K562 (cell line): ENCODE data around the gene PDGFRA. TPM values are rescaled to one million over a fixed set of nuclear protein-coding genes. Genes with fewer than 3 reads are reported as not detected.
A peak's percentile ranks its signal among the peaks of the same experiment; 100 is the strongest.

ENCODE experiments used
- ATAC-seq: fragments of 200-7000 bp; cut with Tn5 transposase; 3 replicates; pipeline ENCODE4 v1.9.1; 2020; ENCODE audit warnings: moderate library complexity
- BruUV-seq: library from RNA; stranded (reverse); fragments of 400-500 nt; replicated peaks from 2 replicates; lab custom pipeline; 2021; lab: Mats Ljungman, UMichigan
- CTCF ChIA-PET: fragments of 300-600 bp; formaldehyde crosslinking; extraction: SDS; loops from one replicate; lab custom pipeline; 2021; ENCODE audit warnings: low intra/inter-chr PET ratio; lab: Yijun Ruan, JAX
- POLR2A ChIA-PET: fragments of 300-600, 350-650 bp; sonication (Branson Sonifier 250); formaldehyde crosslinking; extraction: SDS; loops from one replicate; lab custom pipeline; 2021; ENCODE audit warnings: antibody characterized with exemption, inconsistent platforms; lab: Yijun Ruan, JAX
- DNase-seq, 4 experiments: peaks; one replicate each; pipeline versions ENCODE4 v3.0.0 to v3.0.0-alpha.2; 2011 to 2018; ENCODE audit warnings: low spot score in 3 of 4, mixed read lengths in 3 of 4; ENCODE audit errors: extremely low read depth in 1 of 4
- FAIRE-seq: peaks from 2 replicates; lab custom pipeline; 2011; peaks lifted over from hg19 to GRCh38; lab: Jason Lieb, UNC
- H2AFZ ChIP-seq: 2 replicates; pipeline ENCODE4 v1.6.0; 2011; ENCODE audit warnings: low read depth, low read length, control low read depth, inconsistent platforms
- H3K27ac ChIP-seq: fragments of 200-600 bp; 3 replicates; pipeline ENCODE4 v1.8.0; 2011; ENCODE audit warnings: low read depth, mild to moderate bottlenecking, control low read depth, inconsistent platforms, low read length, moderate library complexity, mixed read lengths; ENCODE audit errors: extremely low read depth
- H3K27me3 ChIP-seq, 2 experiments: fragments of 300-600 bp in 1 of 2; 2 replicates in 1 of 2; 3 replicates in 1 of 2; pipeline versions ENCODE4 v1.6.0 to v1.8.0; 2011; ENCODE audit warnings: inconsistent platforms in 2 of 2, low read length in 2 of 2, mild to moderate bottlenecking in 1 of 2, mixed read lengths in 1 of 2, moderate library complexity in 1 of 2; ENCODE audit not compliant: control insufficient read depth in 2 of 2, insufficient read depth in 2 of 2
- H3K36me3 ChIP-seq: fragments of 300-600 bp; 3 replicates; pipeline ENCODE4 v1.8.0; 2011; ENCODE audit warnings: mild to moderate bottlenecking, low read length, inconsistent platforms; ENCODE audit not compliant: control insufficient read depth, insufficient read depth
- H3K4me1 ChIP-seq, 2 experiments: fragments of 200-600 bp in 1 of 2; replicated peaks in 1 of 2; 2 replicates in 1 of 2; 3 replicates in 1 of 2; pipeline versions ENCODE4 v1.5.1 to v1.8.0; 2011; ENCODE audit warnings: inconsistent platforms in 2 of 2, low read length in 2 of 2, mild to moderate bottlenecking in 1 of 2, mixed read lengths in 1 of 2, moderate library complexity in 1 of 2; ENCODE audit not compliant: control insufficient read depth in 2 of 2, insufficient read depth in 2 of 2
- H3K4me2 ChIP-seq: 2 replicates; pipeline ENCODE4 v1.6.1; 2011; ENCODE audit warnings: low read length, control low read depth, inconsistent platforms, mixed read lengths; ENCODE audit not compliant: insufficient read depth
- H3K4me3 ChIP-seq: fragments of 200-600 bp; sonication (generic), shearing (Covaris generic); 2 replicates; pipeline ENCODE4 v1.5.1; 2016; ENCODE audit warnings: control low read depth, inconsistent platforms
- H3K79me2 ChIP-seq: fragments of 200-600 bp; 3 replicates; pipeline ENCODE4 v1.8.0; 2011; ENCODE audit warnings: low read length, inconsistent platforms; ENCODE audit not compliant: control insufficient read depth, insufficient read depth
- H3K9ac ChIP-seq, 2 experiments: 2 replicates each; pipeline versions ENCODE4 v1.6.0 to v1.6.1; 2011; ENCODE audit warnings: low read depth in 2 of 2, low read length in 2 of 2, control low read depth in 1 of 2, inconsistent platforms in 1 of 2, mild to moderate bottlenecking in 1 of 2, mixed read lengths in 1 of 2; ENCODE audit not compliant: insufficient read depth in 1 of 2
- H3K9me1 ChIP-seq: one replicate; pipeline ENCODE4 v1.6.0; 2011; ENCODE audit warnings: inconsistent platforms, mild to moderate bottlenecking, low read length, moderate library complexity; ENCODE audit not compliant: control insufficient read depth, insufficient read depth
- H3K9me3 ChIP-seq: replicated peaks from 2 replicates; pipeline ENCODE4 v1.5.1; 2011; ENCODE audit warnings: low read depth, low read length, inconsistent platforms; ENCODE audit not compliant: control insufficient read depth, insufficient read depth
- H4K20me1 ChIP-seq: replicated peaks from 2 replicates; pipeline ENCODE4 v1.6.1; 2011; ENCODE audit warnings: low read length, inconsistent platforms, mixed read lengths; ENCODE audit not compliant: control insufficient read depth, insufficient read depth
- BDP1 ChIP-seq: IDR thresholded peaks from 3 replicates; pipeline ENCODE4 v1.6.1; 2011; ENCODE audit not compliant: insufficient read length, insufficient read depth
- CC2D1A ChIP-seq: fragments of 450-650 bp; IDR thresholded peaks from 2 replicates; pipeline ENCODE4 v1.6.1; 2017; ENCODE audit warnings: mild to moderate bottlenecking
- CHD2 ChIP-seq: IDR thresholded peaks from 2 replicates; pipeline ENCODE4 v1.6.1; 2011; ENCODE audit warnings: low read depth, low read length
- CREBBP ChIP-seq: IDR thresholded peaks from one replicate; pipeline ENCODE4 v1.6.1; 2012; ENCODE audit warnings: low read depth, mild to moderate bottlenecking, control low read depth, inconsistent platforms, low read length
- DEAF1 ChIP-seq: fragments of 450-650 bp; formaldehyde crosslinking; IDR thresholded peaks from 2 replicates; pipeline ENCODE4 v1.4.0; 2020; ENCODE audit warnings: mild to moderate bottlenecking, moderate library complexity
- EP400 ChIP-seq: fragments of 450-650 bp; IDR thresholded peaks from 2 replicates; pipeline ENCODE4 v1.6.1; 2017; ENCODE audit warnings: antibody characterized with exemption, mild to moderate bottlenecking, moderate library complexity
- ETS2 ChIP-seq: IDR thresholded peaks from 2 replicates; pipeline ENCODE4 v1.6.1; 2016; ENCODE audit warnings: borderline replicate concordance, missing genetic modification characterization, mild to moderate bottlenecking, moderate library complexity, missing compliant biosample characterization; ENCODE audit not compliant: poor library complexity, severe bottlenecking
- FOSL1 ChIP-seq: fragments of 200-800 bp; sonication (Bioruptor generic); conservative IDR thresholded peaks from 2 replicates; pipeline ENCODE4 v1.6.1; 2016; ENCODE audit warnings: missing genetic modification characterization, missing compliant biosample characterization
- KAT8 ChIP-seq: fragments of 450-650 bp; IDR thresholded peaks from 2 replicates; pipeline ENCODE4 v1.6.1; 2016; ENCODE audit warnings: low read depth, mild to moderate bottlenecking
- KDM1A ChIP-seq, 2 experiments: fragments of 450-650 bp; IDR thresholded peaks; 2 replicates each; pipeline ENCODE4 v1.6.1; 2016; ENCODE audit warnings: mild to moderate bottlenecking in 2 of 2
- KDM4B ChIP-seq, 2 experiments: fragments of 450-650 bp in 1 of 2; sonication (generic) in 1 of 2; IDR thresholded peaks; 2 replicates each; pipeline ENCODE4 v1.6.1; 2016 to 2017; ENCODE audit warnings: borderline replicate concordance in 2 of 2, antibody characterized with exemption in 1 of 2, low read depth in 1 of 2, mild to moderate bottlenecking in 1 of 2
- NR2F6 ChIP-seq: fragments of 450-650 bp; formaldehyde crosslinking; IDR thresholded peaks from 2 replicates; pipeline ENCODE4 v1.4.0; 2020; ENCODE audit warnings: mild to moderate bottlenecking
- RBM14 ChIP-seq: fragments of 200-400 bp; formaldehyde crosslinking; IDR thresholded peaks from 2 replicates; pipeline ENCODE4 v1.6.1; 2018; ENCODE audit warnings: low read depth, mild to moderate bottlenecking, low read length, moderate library complexity, borderline replicate concordance; ENCODE audit not compliant: insufficient read depth
- RUNX1 ChIP-seq: sonication (generic); IDR thresholded peaks from 2 replicates; pipeline ENCODE4 v1.6.1; 2016; ENCODE audit warnings: antibody characterized with exemption, low read depth
- STAT5B ChIP-seq: fragments of 250-450 bp; sonication (Bioruptor Pico); IDR thresholded peaks from 2 replicates; pipeline ENCODE4 v1.8.0; 2021; ENCODE audit warnings: mild to moderate bottlenecking, inconsistent platforms
- TFAM ChIP-seq: fragments of 250-450 bp; sonication (Bioruptor Pico); conservative IDR thresholded peaks from 2 replicates; pipeline ENCODE4 v1.5.0; 2021; ENCODE audit warnings: mild to moderate bottlenecking, moderate library complexity
- UBTF ChIP-seq, 2 experiments: IDR thresholded peaks; 2 replicates each; pipeline ENCODE4 v1.6.1; 2012; ENCODE audit warnings: improper control_type of control experiment in 2 of 2, low read depth in 2 of 2, low read length in 2 of 2, borderline replicate concordance in 1 of 2
- ZNF324 ChIP-seq: fragments of 250-450 bp; sonication (Bioruptor Pico); IDR thresholded peaks from 2 replicates; pipeline ENCODE4 v1.4.0; 2020; ENCODE audit warnings: mild to moderate bottlenecking
- WGBS: fragments of 100-300 bp; shearing (Covaris generic); methylation state at CpG from one replicate; pipeline ENCODE4 v1.1.6; 2016; ENCODE audit warnings: low coverage, mixed read lengths; ENCODE audit not compliant: insufficient coverage; ENCODE audit errors: missing lambda C conversion rate; 5-methylcytosine and 5-hydroxymethylcytosine counted together
- in situ Hi-C: fragments of 300-500 bp; cut with MboI; formaldehyde crosslinking; loops from 4 replicates; pipeline ENCODE4 v1.15.0; 2018; ENCODE audit warnings: inconsistent platforms, mixed read lengths
- intact Hi-C: fragments of 100-400 bp; cut with micrococcal nuclease; formaldehyde crosslinking; loops from 2 replicates; pipeline ENCODE4 v1.14.2; 2022
- polyA plus RNA-seq, 8 experiments: library from polyadenylated mRNA; depleted of rRNA in 4 of 8; stranded (reverse) in 5 of 8; unstranded in 3 of 8; fragments of >200 nt; fragmentation: Nextera tagmentation in 2 of 8; fragmentation: Illumina TruSeq in 1 of 8; extraction: Ambion mirVana in 2 of 8; extraction: Trizol in 1 of 8; gene quantifications; 2 replicates each; pipeline versions ENCODE4 v1.2.1 to v1.2.3, GENCODE V29; 2011 to 2014; ENCODE audit warnings: inconsistent platforms in 1 of 8, missing spikeins in 1 of 8
- total RNA-seq, 7 experiments: library from RNA; depleted of rRNA in 6 of 7; stranded (reverse); fragments of >200 nt in 6 of 7; fragmentation: Illumina TruSeq in 2 of 7; extraction: Trizol in 2 of 7; gene quantifications; 2 replicates each; pipeline versions ENCODE4 v1.2.1 to v1.2.3, GENCODE V29; 2011 to 2021; ENCODE audit warnings: low replicate concordance in 1 of 7

The PDGFRA gene
- total and polyA plus RNA-seq, 9 of the 15 experiments (the other 6 are each of a cell fraction or from before 2014, with no cell fraction given) = 0.40 TPM; not detected in 8

GRCh38 chr4:54233697-54234496 lies 4.8 kb downstream of the PDGFRA start:
- Histone ChIP-seq H3K9me1 (no peaks in the 10 kb centered on the region), H3K27me3 (peaks cover 0 to 23% of the 10 kb centered on the region in 2 experiments; a peak in 3 of 5 replicates), H3K27ac (no peak overlapping the region), H3K9me3 (no peaks in the 10 kb centered on the region), H4K20me1 (no peaks in the 10 kb centered on the region; the same call in 1 of the 2 replicates), H3K4me1 (peaks cover 0 to 12% of the 10 kb centered on the region in 2 experiments; a peak in 2 of 5 replicates), H3K9ac (no peak overlapping the region), H3K4me2 (peak overlapping the region; percentile 15; the same call in 1 of the 2 replicates), H3K4me3 (no peak overlapping the region), H3K79me2 (no peaks in the 10 kb centered on the region), H3K36me3 (no peaks in the 10 kb centered on the region), H2AFZ (no peak overlapping the region; the same call in 1 of the 2 replicates)
- ATAC-seq (peak; percentile 90), DNase-seq (peak; percentile 76 to 78 (median 76)), FAIRE-seq (peak; percentile 98)
- CTCF ChIA-PET = interaction anchor here (0.6 to 2.1 kb wide), 8 partner anchors 303 to 1858 kb away, joined by 3 to 10 read pairs (median 4); no protein-coding TSS in a partner anchor
- no TSS peak for BruUV-seq
- WGBS = 14% methylated on average over 50 of the region's 67 CpGs
- intact Hi-C loops (loop anchor here (1.0 to 10.0 kb wide), 5 partner anchors 527 to 1857 kb away; no protein-coding TSS in a partner anchor), in situ Hi-C loops (loop anchor here (25.0 kb wide), 2 partner anchors 747 to 1847 kb away; no protein-coding TSS in a partner anchor)
- POLR2A ChIA-PET = interaction anchor here (1.3 kb wide), 1 partner anchor 304 kb away, joined by 4 read pairs; no protein-coding TSS in a partner anchor
- no peak for TF ChIP-seq NR2F6 (CRISPR knock-in tag)
- TF ChIP-seq ETS2 (tag) = no peak
- TF ChIP-seq EP400 = no peak
- TF ChIP-seq CC2D1A = 0 out of 2 replicates have a peak, but pooled peaks have one; percentile 51
- TF ChIP-seq KDM4B (IDR thresholded peaks at IDR 0.05; ENCODE audit: borderline replicate concordance in 2 of 2, low read depth in 1 of 2) = no peak
- no peak for TF ChIP-seq CREBBP
- TF ChIP-seq BDP1 = no peak
- 0 out of 4 replicates have a peak, but pooled peaks of 1 of the 2 experiments have one; percentile 21 for TF ChIP-seq UBTF (IDR thresholded peaks at IDR 0.05; ENCODE audit: borderline replicate concordance in 1 of 2, low read depth in 2 of 2, low read length in 2 of 2)
- no peak for TF ChIP-seq STAT5B (CRISPR knock-in tag)
- TF ChIP-seq RUNX1 = no peak
- TF ChIP-seq DEAF1 = peak; percentile 67
- no peak for TF ChIP-seq KAT8
- TF ChIP-seq CHD2 = no peak
- no peak for TF ChIP-seq TFAM
- 0 out of 2 replicates have a peak, but pooled peaks have one; percentile 23 for TF ChIP-seq RBM14
- no peak for TF ChIP-seq ZNF324
- no peak for TF ChIP-seq KDM1A (IDR thresholded peaks at IDR 0.05)
- no peak for TF ChIP-seq FOSL1 (tag)
